Nephron progenitor cell (in vitro differentiated cells): Measurements from ENCODE around the gene TCL1B.

Source experiments
- DNase-seq: peaks from one replicate; pipeline ENCODE4 v3.0.0; 2021
- H3K27ac Mint-ChIP-seq: 2 replicates; pipeline ENCODE4 v1.8.0; 2021; ENCODE audit warnings: mild to moderate bottlenecking, moderate library complexity, mixed read lengths
- H3K27me3 Mint-ChIP-seq: 2 replicates; pipeline ENCODE4 v1.8.0; 2021; ENCODE audit warnings: mild to moderate bottlenecking, low read depth, mixed read lengths; ENCODE audit not compliant: poor library complexity
- H3K36me3 Mint-ChIP-seq: 2 replicates; pipeline ENCODE4 v1.8.0; 2021; ENCODE audit warnings: low read depth, mixed read lengths
- H3K4me1 Mint-ChIP-seq: 2 replicates; pipeline ENCODE4 v1.8.0; 2021; ENCODE audit warnings: mixed read lengths
- H3K4me3 Mint-ChIP-seq: 2 replicates; pipeline ENCODE4 v1.8.0; 2021; ENCODE audit warnings: mild to moderate bottlenecking, moderate library complexity, mixed read lengths
- H3K9me3 Mint-ChIP-seq: 2 replicates; pipeline ENCODE4 v1.8.0; 2021; ENCODE audit warnings: mild to moderate bottlenecking, moderate library complexity, mixed read lengths
- CTCF ChIP-seq: fragments of 200-600 bp; sonication (generic); IDR thresholded peaks from 2 replicates; pipeline ENCODE4 v1.5.0; 2021; ENCODE audit warnings: antibody characterized with exemption

Gene TCL1B

GRCh38 chr14:95699412-95699811 is 13.2 kb downstream of the TCL1B start:
- Mint-ChIP-seq H3K27me3 (peaks cover 26% of the 10 kb centered on the region), H3K4me3 (no peak overlapping the region), H3K36me3 (no peaks in the 10 kb centered on the region), H3K9me3 (no peaks in the 10 kb centered on the region), H3K4me1 (peaks cover 10% of the 10 kb centered on the region), H3K27ac (no peak overlapping the region)
- TF ChIP-seq CTCF, result no peak
- DNase-seq, result no peak

GRCh38 chr14:95700221-95700976 is 14.2 kb downstream of the TCL1B start:
- no peak for TF ChIP-seq CTCF
- H3K27ac Mint-ChIP-seq, result no peak overlapping the region
- peaks cover 29% of the 10 kb centered on the region for H3K27me3 Mint-ChIP-seq
- H3K36me3 Mint-ChIP-seq, result no peaks in the 10 kb centered on the region
- no peak for DNase-seq
- no peaks in the 10 kb centered on the region for H3K9me3 Mint-ChIP-seq
- peaks cover 10% of the 10 kb centered on the region for H3K4me1 Mint-ChIP-seq
- no peak overlapping the region for H3K4me3 Mint-ChIP-seq

- H3K4me1 Mint-ChIP-seq, result peaks cover 10% of the 10 kb centered on the region
- H3K36me3 Mint-ChIP-seq, result no peaks in the 10 kb centered on the region
- H3K27ac Mint-ChIP-seq, result no peak overlapping the region
- peaks cover 32% of the 10 kb centered on the region for H3K27me3 Mint-ChIP-seq
- H3K4me3 Mint-ChIP-seq, result no peak overlapping the region
- DNase-seq, result no peak
- no peaks in the 10 kb centered on the region for H3K9me3 Mint-ChIP-seq
- no peak for TF ChIP-seq CTCF
Observed at GRCh38 chr14:95701846-95702221, 15.6 kb downstream of the TCL1B start.

- no peak overlapping the region for H3K27ac Mint-ChIP-seq
- no peaks in the 10 kb centered on the region for H3K36me3 Mint-ChIP-seq
- peaks cover 26% of the 10 kb centered on the region for H3K27me3 Mint-ChIP-seq
- no peaks in the 10 kb centered on the region for H3K9me3 Mint-ChIP-seq
- H3K4me3 Mint-ChIP-seq, result no peak overlapping the region
- no peak for TF ChIP-seq CTCF
- no peak for DNase-seq
- peaks cover 16% of the 10 kb centered on the region for H3K4me1 Mint-ChIP-seq
Observed at GRCh38 chr14:95703341-95703740, 17.1 kb downstream of the TCL1B start.

- Mint-ChIP-seq H3K27ac (no peak overlapping the region), H3K4me3 (no peak overlapping the region), H3K9me3 (no peaks in the 10 kb centered on the region), H3K36me3 (no peaks in the 10 kb centered on the region), H3K4me1 (peaks cover 16% of the 10 kb centered on the region), H3K27me3 (peaks cover 24% of the 10 kb centered on the region)
- no peak for DNase-seq
- no peak for TF ChIP-seq CTCF
Observed at GRCh38 chr14:95703805-95704204, 17.6 kb downstream of the TCL1B start.

GRCh38 chr14:95705518-95705917 is 19.3 kb downstream of the TCL1B start:
- Mint-ChIP-seq H3K4me1 (peaks cover 6% of the 10 kb centered on the region), H3K9me3 (no peaks in the 10 kb centered on the region), H3K27ac (no peak overlapping the region), H3K27me3 (peaks cover 18% of the 10 kb centered on the region), H3K36me3 (no peaks in the 10 kb centered on the region), H3K4me3 (no peak overlapping the region)
- no peak for TF ChIP-seq CTCF
- DNase-seq, result no peak
